ENCODE results near the gene RAPGEF6. TPM values are rescaled to one million over a fixed set of nuclear protein-coding genes. Genes with fewer than 3 reads are reported as not detected.

The RAPGEF6 gene
- total RNA-seq, 1 donor from 2014 or later, result 18.9 TPM

- Mint-ChIP-seq H3K4me3 (ENCODE audit: unreplicated experiment) (no peak overlapping the region), H3K27ac (ENCODE audit: unreplicated experiment) (peak overlapping the region; percentile 90), H3K9me3 (ENCODE audit: unreplicated experiment) (no peaks in the 10 kb centered on the region), H3K4me1 (ENCODE audit: unreplicated experiment) (peaks cover 65% of the 10 kb centered on the region), H3K27me3 (ENCODE audit: unreplicated experiment) (no peaks in the 10 kb centered on the region), H3K36me3 (ENCODE audit: unreplicated experiment) (no peaks in the 10 kb centered on the region)
- DNase-seq (ENCODE audit: extremely low spot score, unreplicated experiment), result no peak
- TF ChIP-seq, protein P1, sequence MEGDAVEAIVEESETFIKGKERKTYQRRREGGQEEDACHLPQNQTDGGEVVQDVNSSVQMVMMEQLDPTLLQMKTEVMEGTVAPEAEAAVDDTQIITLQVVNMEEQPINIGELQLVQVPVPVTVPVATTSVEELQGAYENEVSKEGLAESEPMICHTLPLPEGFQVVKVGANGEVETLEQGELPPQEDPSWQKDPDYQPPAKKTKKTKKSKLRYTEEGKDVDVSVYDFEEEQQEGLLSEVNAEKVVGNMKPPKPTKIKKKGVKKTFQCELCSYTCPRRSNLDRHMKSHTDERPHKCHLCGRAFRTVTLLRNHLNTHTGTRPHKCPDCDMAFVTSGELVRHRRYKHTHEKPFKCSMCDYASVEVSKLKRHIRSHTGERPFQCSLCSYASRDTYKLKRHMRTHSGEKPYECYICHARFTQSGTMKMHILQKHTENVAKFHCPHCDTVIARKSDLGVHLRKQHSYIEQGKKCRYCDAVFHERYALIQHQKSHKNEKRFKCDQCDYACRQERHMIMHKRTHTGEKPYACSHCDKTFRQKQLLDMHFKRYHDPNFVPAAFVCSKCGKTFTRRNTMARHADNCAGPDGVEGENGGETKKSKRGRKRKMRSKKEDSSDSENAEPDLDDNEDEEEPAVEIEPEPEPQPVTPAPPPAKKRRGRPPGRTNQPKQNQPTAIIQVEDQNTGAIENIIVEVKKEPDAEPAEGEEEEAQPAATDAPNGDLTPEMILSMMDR (IDR thresholded peaks at IDR 0.05), result no peak
These were observed 255.3 kb downstream of the RAPGEF6 start for GRCh38 chr5:131379723-131380122.

- DNase-seq (ENCODE audit: extremely low spot score, unreplicated experiment), result no peak
- no peaks in the 10 kb centered on the region for H3K36me3 Mint-ChIP-seq (ENCODE audit: unreplicated experiment)
- TF ChIP-seq, protein P1 (IDR thresholded peaks at IDR 0.05), result no peak
- no peaks in the 10 kb centered on the region for H3K9me3 Mint-ChIP-seq (ENCODE audit: unreplicated experiment)
- peak overlapping the region; percentile 90 for H3K27ac Mint-ChIP-seq (ENCODE audit: unreplicated experiment)
- H3K4me3 Mint-ChIP-seq (ENCODE audit: unreplicated experiment), result no peak overlapping the region
- H3K27me3 Mint-ChIP-seq (ENCODE audit: unreplicated experiment), result no peaks in the 10 kb centered on the region
- H3K4me1 Mint-ChIP-seq (ENCODE audit: unreplicated experiment), result peaks cover 62% of the 10 kb centered on the region
These were observed 256.1 kb downstream of the RAPGEF6 start for GRCh38 chr5:131378721-131379541.

- TF ChIP-seq, protein P1 (IDR thresholded peaks at IDR 0.05), result no peak
- DNase-seq (ENCODE audit: extremely low spot score, unreplicated experiment), result no peak
- Mint-ChIP-seq H3K4me1 (ENCODE audit: unreplicated experiment) (peaks cover 65% of the 10 kb centered on the region), H3K27me3 (ENCODE audit: unreplicated experiment) (no peaks in the 10 kb centered on the region), H3K9me3 (ENCODE audit: unreplicated experiment) (no peaks in the 10 kb centered on the region), H3K36me3 (ENCODE audit: unreplicated experiment) (peaks cover 3% of the 10 kb centered on the region), H3K4me3 (ENCODE audit: unreplicated experiment) (no peak overlapping the region), H3K27ac (ENCODE audit: unreplicated experiment) (peak overlapping the region; percentile 72)
These were observed 257.2 kb downstream of the RAPGEF6 start for GRCh38 chr5:131377785-131378325.

DNA sequence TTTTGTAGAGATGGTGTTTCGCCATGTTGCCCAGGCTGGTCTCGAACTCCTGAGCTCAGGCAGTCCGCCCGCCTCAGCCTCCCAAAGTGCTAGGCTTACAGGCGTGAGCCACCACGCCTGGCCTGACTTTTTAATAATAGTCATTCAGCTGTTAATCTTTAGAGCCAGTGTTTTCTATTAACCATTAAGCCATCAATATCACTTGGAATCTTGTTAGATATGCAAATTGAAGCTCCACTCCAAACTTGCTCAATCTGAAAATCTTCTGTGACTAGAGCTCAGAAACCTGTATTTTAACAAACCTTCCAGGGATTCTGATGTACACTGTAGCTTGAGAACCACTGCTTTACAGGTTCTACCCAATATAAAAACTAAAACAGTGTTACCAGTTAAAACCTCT lies 257.7 kb downstream of the RAPGEF6 start:
- H3K27ac Mint-ChIP-seq (ENCODE audit: unreplicated experiment), result peak overlapping the region; percentile 72
- H3K9me3 Mint-ChIP-seq (ENCODE audit: unreplicated experiment), result no peaks in the 10 kb centered on the region
- H3K4me1 Mint-ChIP-seq (ENCODE audit: unreplicated experiment), result peaks cover 65% of the 10 kb centered on the region
- H3K36me3 Mint-ChIP-seq (ENCODE audit: unreplicated experiment), result peaks cover 3% of the 10 kb centered on the region
- no peak for DNase-seq (ENCODE audit: extremely low spot score, unreplicated experiment)
- H3K27me3 Mint-ChIP-seq (ENCODE audit: unreplicated experiment), result no peaks in the 10 kb centered on the region
- TF ChIP-seq, protein P1 (IDR thresholded peaks at IDR 0.05), result no peak
- no peak overlapping the region for H3K4me3 Mint-ChIP-seq (ENCODE audit: unreplicated experiment)

DNA sequence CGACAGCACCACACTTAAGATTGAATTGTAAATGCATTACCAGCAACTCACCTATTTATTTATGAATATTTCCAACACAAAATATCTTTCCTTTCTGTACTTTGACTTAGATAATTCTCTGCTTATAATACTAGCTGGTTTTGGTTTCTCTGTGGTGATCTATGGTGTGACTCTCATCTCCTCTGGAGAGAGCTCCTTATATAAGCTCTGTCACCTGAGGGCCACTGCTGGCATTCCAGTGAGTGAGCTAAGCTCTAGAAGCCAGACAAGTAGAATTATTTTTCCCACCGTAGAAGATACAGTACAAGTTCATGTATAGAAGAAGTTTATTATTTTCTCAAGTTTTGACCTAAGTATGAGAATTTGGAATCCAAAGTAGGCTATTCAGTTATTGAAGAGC lies 259.7 kb downstream of the RAPGEF6 start:
- Mint-ChIP-seq H3K4me3 (ENCODE audit: unreplicated experiment) (no peak overlapping the region), H3K9me3 (ENCODE audit: unreplicated experiment) (no peaks in the 10 kb centered on the region), H3K27ac (ENCODE audit: unreplicated experiment) (peak overlapping the region; percentile 63), H3K36me3 (ENCODE audit: unreplicated experiment) (peaks cover 3% of the 10 kb centered on the region), H3K27me3 (ENCODE audit: unreplicated experiment) (no peaks in the 10 kb centered on the region), H3K4me1 (ENCODE audit: unreplicated experiment) (peaks cover 54% of the 10 kb centered on the region)
- TF ChIP-seq, protein P1 (IDR thresholded peaks at IDR 0.05), result no peak
- DNase-seq (ENCODE audit: extremely low spot score, unreplicated experiment), result no peak

Measured in osteocyte (in vitro differentiated cells).